Astrocyte (in vitro differentiated cells and primary cell): ENCODE data around the gene PCCB.

Source experiments
- EZH2 ChIP-seq: IDR thresholded peaks from 2 replicates; pipeline ENCODE4 v1.6.1; 2012; ENCODE audit warnings: mild to moderate bottlenecking, low read length, inconsistent platforms; ENCODE audit not compliant: insufficient read depth
- TF ChIP-seq, protein P1 (sequence below): IDR thresholded peaks from 2 replicates; pipeline ENCODE4 v1.5.1; 2011; ENCODE audit warnings: low read depth, mild to moderate bottlenecking, inconsistent platforms, low read length, moderate library complexity; ENCODE audit not compliant: insufficient read depth

DNA sequence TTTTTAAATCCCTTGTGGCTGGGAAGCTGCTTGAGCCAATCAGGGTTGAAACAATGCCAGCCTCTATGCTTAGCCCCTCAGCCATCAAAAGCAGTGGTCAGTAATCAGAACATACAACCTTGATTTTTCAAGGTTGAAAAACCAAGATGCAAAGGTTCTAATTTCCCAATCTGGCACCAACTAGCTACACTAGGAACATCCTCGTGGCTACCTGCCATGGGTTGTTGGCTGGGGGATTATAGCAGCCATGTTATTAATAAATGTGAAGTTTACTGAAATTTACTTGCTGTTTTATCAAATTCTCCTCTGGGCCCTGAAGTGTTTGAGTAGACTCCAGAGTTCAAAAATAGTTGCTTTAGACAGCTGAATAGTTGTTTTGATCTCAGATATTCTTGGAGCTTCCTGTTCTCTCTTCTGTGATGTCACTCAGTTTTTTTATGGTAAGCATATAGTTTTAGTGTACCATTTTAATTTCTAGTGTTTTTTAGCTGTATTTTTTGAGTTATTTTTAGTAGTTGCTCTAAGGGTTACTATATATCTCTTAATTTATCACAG, 31.9 kb downstream of the PCCB start:
- TF ChIP-seq, protein P1, sequence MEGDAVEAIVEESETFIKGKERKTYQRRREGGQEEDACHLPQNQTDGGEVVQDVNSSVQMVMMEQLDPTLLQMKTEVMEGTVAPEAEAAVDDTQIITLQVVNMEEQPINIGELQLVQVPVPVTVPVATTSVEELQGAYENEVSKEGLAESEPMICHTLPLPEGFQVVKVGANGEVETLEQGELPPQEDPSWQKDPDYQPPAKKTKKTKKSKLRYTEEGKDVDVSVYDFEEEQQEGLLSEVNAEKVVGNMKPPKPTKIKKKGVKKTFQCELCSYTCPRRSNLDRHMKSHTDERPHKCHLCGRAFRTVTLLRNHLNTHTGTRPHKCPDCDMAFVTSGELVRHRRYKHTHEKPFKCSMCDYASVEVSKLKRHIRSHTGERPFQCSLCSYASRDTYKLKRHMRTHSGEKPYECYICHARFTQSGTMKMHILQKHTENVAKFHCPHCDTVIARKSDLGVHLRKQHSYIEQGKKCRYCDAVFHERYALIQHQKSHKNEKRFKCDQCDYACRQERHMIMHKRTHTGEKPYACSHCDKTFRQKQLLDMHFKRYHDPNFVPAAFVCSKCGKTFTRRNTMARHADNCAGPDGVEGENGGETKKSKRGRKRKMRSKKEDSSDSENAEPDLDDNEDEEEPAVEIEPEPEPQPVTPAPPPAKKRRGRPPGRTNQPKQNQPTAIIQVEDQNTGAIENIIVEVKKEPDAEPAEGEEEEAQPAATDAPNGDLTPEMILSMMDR: no peak
- no peak for TF ChIP-seq EZH2
